ENCODE data around the gene SGPL1.

DNA sequence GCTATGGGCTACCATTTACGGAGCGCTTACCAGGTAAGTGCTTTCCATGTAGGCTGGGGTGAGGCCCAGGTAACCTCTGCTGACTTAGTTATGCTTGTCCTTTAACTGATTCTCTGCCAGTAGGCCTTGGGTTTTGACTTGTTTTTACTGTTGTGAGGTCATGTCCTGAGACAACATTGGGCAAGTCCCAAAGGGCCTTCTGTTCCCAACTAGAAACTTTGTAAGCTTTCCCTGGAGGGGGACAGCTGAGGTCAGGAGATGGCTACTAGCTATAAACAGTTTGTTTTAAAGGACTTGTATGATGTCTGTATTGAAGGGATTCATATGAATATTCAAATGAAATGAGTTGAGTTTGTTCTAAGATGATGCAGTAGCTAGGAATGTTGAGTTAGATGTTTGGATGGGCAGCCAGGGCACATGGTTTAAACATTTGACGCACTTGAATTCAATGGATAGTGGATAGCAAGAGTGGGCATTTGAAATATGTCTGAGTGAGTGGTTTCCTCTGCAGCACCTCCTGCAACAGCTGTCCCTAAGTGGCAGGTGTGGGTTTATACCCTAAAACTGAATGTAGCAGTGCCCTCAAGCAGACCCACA lies 10.0 kb upstream of the SGPL1 start:
- TF ChIP-seq CTCF (IDR thresholded peaks at IDR 0.05) (no peak), POLR2A (IDR thresholded peaks at IDR 0.05) (no peak)
